IMR-90 (cell line): ENCODE measurements around the gene NOM1. TPM values are rescaled to one million over a fixed set of nuclear protein-coding genes. Genes with fewer than 3 reads are reported as not detected.

Experiments used
- ATAC-seq: fragments of 200-7000 bp; cut with Tn5 transposase; 2 replicates; pipeline ENCODE4 v1.9.1; 2020; ENCODE audit warnings: low read depth, mild to moderate bottlenecking, moderate library complexity
- BruUV-seq: library from RNA; stranded (reverse); fragments of 400-500 nt; replicated peaks from 2 replicates; lab custom pipeline; 2021; lab: Mats Ljungman, UMichigan
- CTCF ChIA-PET: fragments of 300-600 bp; formaldehyde crosslinking; extraction: SDS; loops from one replicate; lab custom pipeline; 2021; ENCODE audit warnings: antibody characterized with exemption; lab: Yijun Ruan, JAX
- POLR2A ChIA-PET: fragments of 300-600 bp; sonication (Branson Sonifier 250); formaldehyde crosslinking; loops from one replicate; lab custom pipeline; 2022; ENCODE audit warnings: antibody characterized with exemption; ENCODE audit not compliant: unreplicated experiment; lab: Charles Lee
- DNase-seq: peaks from one replicate; pipeline ENCODE4 v3.0.0; 2013
- H2AFZ ChIP-seq: replicated peaks from 2 replicates; pipeline ENCODE3; 2013; ENCODE audit warnings: low read length, mild to moderate bottlenecking; ENCODE audit not compliant: poor library complexity
- H2AK5ac ChIP-seq: 2 replicates; pipeline ENCODE4 v1.6.1; 2013; ENCODE audit warnings: low read depth, low read length, inconsistent platforms
- H2AK9ac ChIP-seq: replicated peaks from 2 replicates; pipeline ENCODE3; 2013; ENCODE audit warnings: mild to moderate bottlenecking, low read depth, low read length, moderate library complexity; ENCODE audit not compliant: poor library complexity
- H2BK120ac ChIP-seq: 2 replicates; pipeline ENCODE4 v1.6.1; 2013; ENCODE audit warnings: low read depth, low read length, inconsistent platforms
- H2BK15ac ChIP-seq: 3 replicates; pipeline ENCODE4 v1.6.1; 2013; ENCODE audit warnings: low read depth, low read length, inconsistent platforms
- H2BK20ac ChIP-seq: 2 replicates; pipeline ENCODE4 v1.6.1; 2013; ENCODE audit warnings: low read depth, mild to moderate bottlenecking, inconsistent platforms, low read length, moderate library complexity
- H2BK5ac ChIP-seq: 2 replicates; pipeline ENCODE4 v1.6.1; 2013; ENCODE audit warnings: mild to moderate bottlenecking, low read depth, low read length, inconsistent platforms; ENCODE audit not compliant: poor library complexity, severe bottlenecking
- H3K14ac ChIP-seq: replicated peaks from 2 replicates; pipeline ENCODE4 v1.6.1; 2013; ENCODE audit warnings: low read depth, low read length, inconsistent platforms
- H3K18ac ChIP-seq: 2 replicates; pipeline ENCODE4 v1.6.1; 2013; ENCODE audit warnings: low read depth, low read length, control low read depth
- H3K23ac ChIP-seq: 2 replicates; pipeline ENCODE4 v1.6.1; 2013; ENCODE audit warnings: low read depth, low read length, inconsistent platforms
- H3K27ac ChIP-seq: 2 replicates; pipeline ENCODE4 v1.5.1; 2013; ENCODE audit warnings: mild to moderate bottlenecking, control low read depth, low read length; ENCODE audit not compliant: insufficient read depth
- H3K27me3 ChIP-seq: 2 replicates; pipeline ENCODE4 v1.6.1; 2013; ENCODE audit warnings: low read length; ENCODE audit not compliant: control insufficient read depth, insufficient read depth
- H3K36me3 ChIP-seq: 2 replicates; pipeline ENCODE4 v1.6.1; 2013; ENCODE audit warnings: low read length, mixed read lengths; ENCODE audit not compliant: control insufficient read depth, insufficient read depth
- H3K4ac ChIP-seq: 2 replicates; pipeline ENCODE4 v1.6.1; 2013; ENCODE audit warnings: low read depth, low read length, inconsistent platforms
- H3K4me1 ChIP-seq: 2 replicates; pipeline ENCODE4 v1.6.1; 2013; ENCODE audit warnings: low read length, mixed read lengths; ENCODE audit not compliant: control insufficient read depth, insufficient read depth
- H3K4me2 ChIP-seq: 2 replicates; pipeline ENCODE4 v1.6.1; 2013; ENCODE audit warnings: low read depth, mild to moderate bottlenecking, control low read depth, low read length, moderate library complexity
- H3K4me3 ChIP-seq: 2 replicates; pipeline ENCODE4 v1.5.1; 2013; ENCODE audit warnings: low read depth, mild to moderate bottlenecking, control low read depth, low read length, moderate library complexity; ENCODE audit not compliant: insufficient read depth
- H3K56ac ChIP-seq: 2 replicates; pipeline ENCODE4 v1.6.1; 2013; ENCODE audit warnings: low read length, inconsistent platforms; ENCODE audit not compliant: insufficient read depth; ENCODE audit errors: extremely low read depth
- H3K79me1 ChIP-seq, 2 experiments: 2 replicates each; pipeline ENCODE4 v1.6.1; 2013; ENCODE audit warnings: low read length in 2 of 2, inconsistent platforms in 1 of 2, low read depth in 1 of 2
- H3K9ac ChIP-seq: 2 replicates; pipeline ENCODE4 v1.6.1; 2013; ENCODE audit warnings: low read depth, low read length, control low read depth
- H3K9me1 ChIP-seq: 2 replicates; pipeline ENCODE4 v1.6.1; 2013; ENCODE audit warnings: low read length, inconsistent platforms; ENCODE audit not compliant: insufficient read depth
- H3K9me3 ChIP-seq: 2 replicates; pipeline ENCODE4 v1.6.1; 2013; ENCODE audit warnings: low read length; ENCODE audit not compliant: control insufficient read depth, insufficient read depth
- H4K20me1 ChIP-seq: 2 replicates; pipeline ENCODE4 v1.6.1; 2013; ENCODE audit warnings: low read length, inconsistent platforms; ENCODE audit not compliant: insufficient read depth
- H4K5ac ChIP-seq: 2 replicates; pipeline ENCODE4 v1.6.1; 2013; ENCODE audit warnings: mild to moderate bottlenecking, low read depth, low read length, control low read depth
- H4K8ac ChIP-seq, 2 experiments: 2 replicates each; pipeline ENCODE4 v1.6.1; 2013; ENCODE audit warnings: low read depth in 2 of 2, low read length in 2 of 2, control low read depth in 1 of 2, inconsistent platforms in 1 of 2
- H4K91ac ChIP-seq: 2 replicates; pipeline ENCODE4 v1.6.1; 2013; ENCODE audit warnings: low read depth, low read length, inconsistent platforms; ENCODE audit not compliant: insufficient read depth
- ELK1 ChIP-seq: fragments of 150-350 bp; IDR thresholded peaks from 2 replicates; pipeline ENCODE4 v1.6.1; 2016; ENCODE audit warnings: low read depth, mild to moderate bottlenecking, low read length, moderate library complexity, borderline replicate concordance
- MAFK ChIP-seq: IDR thresholded peaks from 2 replicates; pipeline ENCODE4 v1.6.1; 2012; ENCODE audit warnings: low read depth, low read length, improper control_type of control experiment
- MAZ ChIP-seq: IDR thresholded peaks from 2 replicates; pipeline ENCODE4 v1.6.1; 2012; ENCODE audit warnings: low read depth, mild to moderate bottlenecking, low read length, improper control_type of control experiment, moderate library complexity, borderline replicate concordance
- NFE2L2 ChIP-seq: fragments of 150-350 bp; IDR thresholded peaks from 2 replicates; pipeline ENCODE4 v1.6.1; 2016; ENCODE audit warnings: low read depth, mild to moderate bottlenecking, low read length
- POLR2A ChIP-seq: IDR thresholded peaks from 2 replicates; pipeline ENCODE4 v1.6.1; 2012; ENCODE audit warnings: mild to moderate bottlenecking, low read depth, low read length
- RAD21 ChIP-seq: IDR thresholded peaks from 2 replicates; pipeline ENCODE4 v1.6.1; 2012; ENCODE audit warnings: low read length, improper control_type of control experiment
- SMC3 ChIP-seq: fragments of 150-350 bp; IDR thresholded peaks from 2 replicates; pipeline ENCODE4 v1.6.1; 2016; ENCODE audit warnings: low read depth, mild to moderate bottlenecking, antibody characterized with exemption, low read length, moderate library complexity
- WGBS, 2 experiments: methylation state at CpG; one replicate each; pipeline versions ENCODE4 v1.1.5 to v1.1.7; 2013; ENCODE audit warnings: missing lambda C conversion rate in 2 of 2; ENCODE audit not compliant: insufficient read length in 1 of 2; ENCODE audit errors: extremely low coverage in 2 of 2; 5-methylcytosine and 5-hydroxymethylcytosine counted together
- dilution Hi-C: fragments of 300-500 bp; cut with HindIII; formaldehyde crosslinking; loops from one replicate; pipeline ENCODE4 v1.14.3; 2018; ENCODE audit warnings: low sequenced_read_pairs; ENCODE audit not compliant: unreplicated experiment
- in situ Hi-C: fragments of 300-500 bp; cut with MboI; formaldehyde crosslinking; loops from 3 replicates; pipeline ENCODE4 v1.14.3; 2019; ENCODE audit warnings: low sequenced_read_pairs, inconsistent platforms, mixed read lengths
- intact Hi-C: fragments of 100-400 bp; cut with micrococcal nuclease; formaldehyde crosslinking; loops from 2 replicates; pipeline ENCODE4 v1.10.0; 2022
- polyA plus RNA-seq, 3 experiments: library from polyadenylated mRNA; depleted of rRNA; stranded (reverse); fragments of >200 nt; gene quantifications; 2 replicates each; pipeline ENCODE4 v1.2.3, GENCODE V29; 2012; ENCODE audit warnings: low replicate concordance in 1 of 3
- total RNA-seq: library from RNA; depleted of rRNA; stranded (reverse); fragments of >200 nt; gene quantifications from 2 replicates; pipeline ENCODE4 v1.2.3, GENCODE V29; 2012

The NOM1 gene
- total and polyA plus RNA-seq, 2 of the 4 experiments (the other 2 are of a cell fraction): 15.3 to 15.4 TPM

DNA sequence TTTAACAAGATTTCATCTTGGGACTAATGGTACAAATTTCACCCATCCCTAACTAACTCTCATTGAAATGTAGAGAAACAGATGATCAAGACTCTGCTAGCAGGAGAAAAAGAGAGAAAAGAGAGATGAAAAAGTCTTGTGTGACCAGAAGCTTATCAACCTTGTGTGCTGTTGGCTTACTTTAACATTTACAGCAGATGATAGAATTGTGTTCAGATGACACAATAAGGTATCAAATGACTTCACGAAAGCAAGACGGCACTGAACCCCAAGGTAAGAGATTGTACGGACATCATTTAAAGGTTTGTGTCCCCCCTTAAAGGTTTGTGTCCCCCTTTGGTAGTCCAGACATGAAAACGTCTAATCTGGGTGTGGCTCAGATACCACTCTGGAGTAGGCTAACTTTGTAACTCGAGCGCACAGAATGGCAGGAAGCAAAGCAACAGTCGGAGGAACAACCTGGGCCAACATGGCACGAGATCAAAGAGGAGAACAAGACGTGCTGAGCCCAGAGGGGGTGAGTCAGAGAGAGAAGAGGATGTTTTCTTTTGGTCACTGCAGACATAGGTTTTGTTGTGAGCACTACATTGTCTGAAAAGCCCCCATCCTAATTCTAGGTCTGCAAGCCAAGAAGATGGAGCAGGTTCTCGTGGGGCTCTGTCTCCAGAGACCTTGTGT, 46.1 kb upstream of the NOM1 start:
- Histone ChIP-seq H4K5ac (no peak overlapping the region), H2AK9ac (no peak overlapping the region), H3K18ac (no peak overlapping the region), H3K23ac (no peak overlapping the region), H3K4me2 (no peak overlapping the region), H3K27ac (no peak overlapping the region), H2BK20ac (no peak overlapping the region), H3K4me3 (no peak overlapping the region), H3K56ac (no peak overlapping the region), H2AFZ (no peak overlapping the region), H3K4me1 (no peaks in the 10 kb centered on the region; the same call in 1 of the 2 replicates), H2BK15ac (no peak overlapping the region), H3K27me3 (no peaks in the 10 kb centered on the region), H2AK5ac (no peak overlapping the region), H3K9ac (no peak overlapping the region), H4K91ac (no peak overlapping the region), H3K4ac (no peak overlapping the region), H2BK5ac (no peak overlapping the region), H4K8ac (no peak overlapping the region), H3K36me3 (no peaks in the 10 kb centered on the region), H2BK120ac (no peak overlapping the region), H4K20me1 (no peaks in the 10 kb centered on the region), H3K9me3 (no peaks in the 10 kb centered on the region), H3K9me1 (no peaks in the 10 kb centered on the region; the same call in 1 of the 2 replicates), H3K14ac (no peak overlapping the region), H3K79me1 (no peaks in the 10 kb centered on the region)
- 66% methylated on average over 3 of the region's 10 CpGs; no CpG with 5 or more reads in 1 of the 2 experiments for whole genome bisulfite sequencing, 2 experiments
- in situ Hi-C loops (no loop called here), intact Hi-C loops (no loop called here), dilution Hi-C loops (no loop called here)
- TF ChIP-seq RAD21 (no peak), MAFK (no peak), NFE2L2 (no peak), SMC3 (no peak), POLR2A (no peak), ELK1 (no peak), MAZ (no peak)
- POLR2A ChIA-PET: no interaction called here
- DNase-seq: peak; percentile 19
- no peak for ATAC-seq
- CTCF ChIA-PET: no interaction called here
- BruUV-seq: no TSS peak
